NOMO-1 treated with DMSO at 0.1 percent for 48 hours (cell line): Measurements from ENCODE around the gene PTP4A2.
"Not testable (repeated sequence)": the region's sequence is repeated elsewhere in the genome, so short reads cannot be mapped to it uniquely, and the experiment has no call there.

ENCODE experiments used
- DNase-seq: peaks from one replicate; lab custom pipeline; 2025; ENCODE audit not compliant: unreplicated experiment; lab: John Stamatoyannopoulos, UW

The PTP4A2 gene

DNA sequence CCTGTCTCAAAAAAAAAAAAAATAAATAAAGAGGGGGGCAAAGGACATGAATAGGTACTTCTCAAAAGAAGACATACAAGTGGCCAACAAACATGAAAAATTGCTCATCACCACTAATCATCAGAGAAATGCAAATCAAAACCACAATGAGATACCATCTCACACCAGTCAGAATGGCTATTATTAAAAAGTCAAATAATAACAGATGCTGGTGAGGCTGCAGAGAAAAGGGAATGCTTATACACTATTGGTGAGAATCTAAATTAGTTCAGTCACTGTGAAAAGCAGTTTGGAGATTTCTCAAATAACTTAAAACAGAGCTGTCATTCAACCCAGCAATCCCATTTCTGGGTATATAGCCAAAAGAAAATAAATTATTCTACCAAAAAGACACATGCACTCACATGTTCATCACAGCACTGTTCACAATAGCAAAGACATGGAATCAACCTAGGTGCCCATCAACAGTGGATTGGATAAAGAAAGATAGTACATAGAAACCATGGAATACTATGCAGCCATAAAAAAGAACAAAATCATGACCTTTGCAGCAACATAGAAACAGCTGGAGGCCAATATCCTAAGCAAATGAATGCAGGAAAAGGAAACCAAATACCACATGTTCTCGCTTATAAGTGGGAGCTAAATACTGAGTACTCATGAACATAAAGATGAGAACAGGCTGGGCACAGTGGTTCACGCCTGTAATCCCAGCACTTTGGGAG, 42.5 kb downstream of the PTP4A2 start:
- DNase-seq, result not testable (repeated sequence)

GRCh38 chr1:31891280-31891679, 46.9 kb downstream of the PTP4A2 start:
- DNase-seq, result peak; percentile 43

GRCh38 chr1:31888291-31888690, 49.9 kb downstream of the PTP4A2 start:
- no peak for DNase-seq

DNA sequence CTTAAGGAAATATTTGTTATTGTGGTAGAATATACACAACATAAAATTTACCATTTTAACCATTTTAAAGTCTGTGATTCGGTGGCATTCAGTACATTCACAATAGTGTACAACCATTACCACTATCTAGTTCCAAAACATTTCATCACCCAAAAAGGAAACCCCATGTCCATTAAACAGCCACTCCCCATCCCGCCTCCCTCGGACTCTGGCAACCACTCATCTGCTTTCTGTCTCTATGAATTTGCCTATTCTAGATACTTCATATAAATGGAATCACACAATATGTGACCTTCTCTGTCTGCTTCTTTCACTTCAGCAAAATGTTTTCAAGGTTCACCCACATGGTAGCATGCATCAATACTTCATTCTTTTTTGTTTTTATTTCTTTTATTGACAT, 51.3 kb downstream of the PTP4A2 start:
- peak; percentile 73 for DNase-seq

- DNase-seq, result no peak
Observed at GRCh38 chr1:31885851-31886250, 52.3 kb downstream of the PTP4A2 start.

GRCh38 chr1:31883357-31883942, 54.7 kb downstream of the PTP4A2 start:
- DNase-seq, result no peak

GRCh38 chr1:31881688-31882000, 56.5 kb downstream of the PTP4A2 start:
- DNase-seq, result no peak

DNA sequence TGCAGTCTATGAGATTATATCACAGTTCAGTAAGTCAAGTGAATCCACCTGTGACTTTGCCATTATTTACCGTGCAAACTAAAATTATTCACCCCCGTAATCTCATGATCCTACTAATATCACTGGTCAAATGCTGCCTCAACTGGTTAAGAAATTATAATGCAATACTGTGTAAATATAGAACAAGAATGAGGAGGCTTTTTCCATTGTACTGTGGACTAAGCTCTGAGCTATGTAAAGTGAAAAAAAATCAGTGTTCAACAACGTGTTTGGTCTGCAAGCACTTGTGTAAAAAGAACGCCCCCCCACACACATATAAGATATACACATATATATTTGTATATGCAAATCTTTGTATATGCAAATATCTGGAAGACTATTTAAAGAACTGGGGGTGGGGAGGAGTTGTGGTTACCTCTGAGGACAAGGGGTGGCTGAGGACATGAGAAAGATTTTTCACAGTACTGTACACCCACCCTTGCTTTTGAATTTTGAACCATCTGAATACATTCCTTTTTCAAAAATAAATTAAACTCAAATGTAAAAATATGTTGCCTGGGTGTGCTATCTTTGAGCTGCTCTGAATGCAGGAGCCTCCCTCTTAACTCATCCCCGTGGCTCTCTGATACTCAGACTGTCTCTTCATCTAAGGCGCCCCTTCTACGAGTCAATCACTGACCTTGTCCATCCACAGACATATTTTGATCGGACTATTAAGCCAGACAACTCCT, 57.0 kb downstream of the PTP4A2 start:
- DNase-seq, result no peak

DNA sequence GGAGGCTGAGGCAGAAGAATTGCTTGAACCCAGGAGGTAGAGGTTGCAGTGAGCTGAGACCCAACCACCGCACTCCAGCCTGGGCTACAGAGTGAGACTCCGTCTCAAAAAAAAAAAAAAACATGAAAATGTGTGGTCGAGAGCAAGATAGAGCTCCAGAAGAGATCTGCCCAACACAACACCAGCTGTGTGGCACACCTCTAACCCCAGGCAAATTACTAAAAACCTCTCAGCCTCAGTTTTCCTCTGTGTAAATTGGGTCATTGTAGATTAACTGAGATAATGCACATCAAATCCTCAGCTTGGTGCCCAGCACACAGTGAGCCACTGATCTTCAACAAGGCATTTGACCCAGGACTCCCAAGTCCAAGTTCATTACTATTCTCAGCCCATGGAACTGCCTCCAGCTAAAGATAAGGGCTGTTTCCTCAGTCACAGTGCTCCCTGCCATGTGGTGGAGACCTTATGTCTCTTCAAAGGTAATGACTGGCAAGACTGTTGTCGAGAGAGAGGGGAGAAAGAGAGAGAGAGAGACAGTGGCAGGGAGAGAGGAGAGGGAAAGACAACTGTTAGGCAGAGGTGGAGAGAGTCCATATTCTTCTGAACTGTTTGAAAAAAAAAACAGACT, 58.1 kb downstream of the PTP4A2 start:
- DNase-seq, result no peak

- DNase-seq, result no peak
Observed at GRCh38 chr1:31878058-31878457, 60.1 kb downstream of the PTP4A2 start.

GRCh38 chr1:31877544-31877943, 60.6 kb downstream of the PTP4A2 start:
- no peak for DNase-seq

- DNase-seq, result no peak
Observed at GRCh38 chr1:31875636-31876236, 62.4 kb downstream of the PTP4A2 start.

DNA sequence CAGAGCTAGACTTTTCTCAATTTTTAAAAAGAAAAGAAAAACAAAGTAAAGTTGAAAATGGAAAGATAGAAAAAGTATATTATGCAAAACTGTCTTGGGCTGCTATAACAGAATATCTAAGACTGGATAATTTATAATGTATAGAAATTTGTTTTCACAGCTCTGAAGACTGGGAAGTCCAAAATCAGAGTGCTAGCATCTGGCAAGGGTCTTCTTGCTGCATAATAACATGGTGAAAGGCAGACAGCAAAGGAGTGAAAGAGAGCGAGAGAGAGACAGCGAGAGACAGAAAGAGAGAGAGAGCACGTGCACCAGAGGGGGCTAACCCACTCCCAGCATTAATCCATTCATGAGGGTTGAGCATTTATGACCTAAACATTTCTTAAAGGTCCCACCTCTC, 63.2 kb downstream of the PTP4A2 start:
- no peak for DNase-seq

- DNase-seq, result no peak
Observed at GRCh38 chr1:31872658-31873636, 65.2 kb downstream of the PTP4A2 start.

DNA sequence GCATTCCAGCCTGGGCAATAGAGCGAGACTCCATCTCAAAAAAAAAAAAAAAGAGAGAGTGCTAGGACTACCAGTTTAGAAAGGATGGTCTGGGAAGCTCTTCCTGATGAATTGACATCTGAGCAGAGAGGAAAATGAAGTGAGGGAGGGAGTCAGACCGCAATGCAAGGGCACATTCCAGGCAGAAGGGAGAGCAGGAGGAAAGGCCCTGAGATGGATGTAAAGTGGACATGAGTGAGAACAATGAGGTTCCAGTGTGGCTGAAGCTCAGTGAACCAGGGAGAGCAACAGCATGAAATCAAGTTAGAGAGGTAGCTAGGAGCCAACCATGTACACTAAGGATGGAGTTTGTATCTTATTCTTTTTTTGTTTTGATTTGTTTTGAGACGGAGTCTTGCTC, 66.5 kb downstream of the PTP4A2 start:
- no peak for DNase-seq

GRCh38 chr1:31870086-31870736, 68.0 kb downstream of the PTP4A2 start:
- no peak for DNase-seq

DNA sequence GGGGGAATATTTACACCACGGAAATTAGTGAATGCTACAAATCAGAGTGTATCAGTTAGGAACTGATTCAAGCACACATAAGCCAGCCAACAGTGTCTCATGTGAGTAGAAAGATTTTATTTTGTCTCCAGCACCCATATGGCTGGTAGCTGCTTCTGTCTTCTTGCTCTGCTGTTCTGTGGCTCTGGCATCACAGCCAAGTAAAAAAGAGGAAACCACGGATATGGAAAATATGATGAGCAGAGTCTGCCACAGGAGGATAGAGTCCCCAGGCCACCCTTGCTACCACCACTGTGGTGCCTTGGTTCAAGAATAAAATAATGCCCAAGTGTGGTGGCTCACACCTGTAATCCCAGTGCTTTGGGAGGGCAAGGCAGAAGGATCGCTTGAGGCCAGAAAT, 68.7 kb downstream of the PTP4A2 start:
- peak; percentile 38 for DNase-seq

GRCh38 chr1:31868862-31869261, 69.3 kb downstream of the PTP4A2 start:
- DNase-seq, result no peak

- no peak for DNase-seq
Observed at GRCh38 chr1:31867546-31867945, 70.6 kb downstream of the PTP4A2 start.
